IMR-90 (cell line): ENCODE data around the gene STOML1. TPM values are rescaled to one million over a fixed set of nuclear protein-coding genes. Genes with fewer than 3 reads are reported as not detected.

Source experiments
- ATAC-seq: fragments of 200-7000 bp; cut with Tn5 transposase; 2 replicates; pipeline ENCODE4 v1.9.1; 2020; ENCODE audit warnings: low read depth, mild to moderate bottlenecking, moderate library complexity
- BruUV-seq: library from RNA; stranded (reverse); fragments of 400-500 nt; replicated peaks from 2 replicates; lab custom pipeline; 2021; lab: Mats Ljungman, UMichigan
- CTCF ChIA-PET: fragments of 300-600 bp; formaldehyde crosslinking; extraction: SDS; loops from one replicate; lab custom pipeline; 2021; ENCODE audit warnings: antibody characterized with exemption; lab: Yijun Ruan, JAX
- POLR2A ChIA-PET: fragments of 300-600 bp; sonication (Branson Sonifier 250); formaldehyde crosslinking; loops from one replicate; lab custom pipeline; 2022; ENCODE audit warnings: antibody characterized with exemption; ENCODE audit not compliant: unreplicated experiment; lab: Charles Lee
- DNase-seq: peaks from one replicate; pipeline ENCODE4 v3.0.0; 2013
- H2AFZ ChIP-seq: replicated peaks from 2 replicates; pipeline ENCODE3; 2013; ENCODE audit warnings: low read length, mild to moderate bottlenecking; ENCODE audit not compliant: poor library complexity
- H2AK5ac ChIP-seq: 2 replicates; pipeline ENCODE4 v1.6.1; 2013; ENCODE audit warnings: low read depth, low read length, inconsistent platforms
- H2AK9ac ChIP-seq: replicated peaks from 2 replicates; pipeline ENCODE3; 2013; ENCODE audit warnings: mild to moderate bottlenecking, low read depth, low read length, moderate library complexity; ENCODE audit not compliant: poor library complexity
- H2BK120ac ChIP-seq: 2 replicates; pipeline ENCODE4 v1.6.1; 2013; ENCODE audit warnings: low read depth, low read length, inconsistent platforms
- H2BK15ac ChIP-seq: 3 replicates; pipeline ENCODE4 v1.6.1; 2013; ENCODE audit warnings: low read depth, low read length, inconsistent platforms
- H2BK20ac ChIP-seq: 2 replicates; pipeline ENCODE4 v1.6.1; 2013; ENCODE audit warnings: low read depth, mild to moderate bottlenecking, inconsistent platforms, low read length, moderate library complexity
- H2BK5ac ChIP-seq: 2 replicates; pipeline ENCODE4 v1.6.1; 2013; ENCODE audit warnings: mild to moderate bottlenecking, low read depth, low read length, inconsistent platforms; ENCODE audit not compliant: poor library complexity, severe bottlenecking
- H3K14ac ChIP-seq: replicated peaks from 2 replicates; pipeline ENCODE4 v1.6.1; 2013; ENCODE audit warnings: low read depth, low read length, inconsistent platforms
- H3K18ac ChIP-seq: 2 replicates; pipeline ENCODE4 v1.6.1; 2013; ENCODE audit warnings: low read depth, low read length, control low read depth
- H3K23ac ChIP-seq: 2 replicates; pipeline ENCODE4 v1.6.1; 2013; ENCODE audit warnings: low read depth, low read length, inconsistent platforms
- H3K27ac ChIP-seq: 2 replicates; pipeline ENCODE4 v1.5.1; 2013; ENCODE audit warnings: mild to moderate bottlenecking, control low read depth, low read length; ENCODE audit not compliant: insufficient read depth
- H3K27me3 ChIP-seq: 2 replicates; pipeline ENCODE4 v1.6.1; 2013; ENCODE audit warnings: low read length; ENCODE audit not compliant: control insufficient read depth, insufficient read depth
- H3K36me3 ChIP-seq: 2 replicates; pipeline ENCODE4 v1.6.1; 2013; ENCODE audit warnings: low read length, mixed read lengths; ENCODE audit not compliant: control insufficient read depth, insufficient read depth
- H3K4ac ChIP-seq: 2 replicates; pipeline ENCODE4 v1.6.1; 2013; ENCODE audit warnings: low read depth, low read length, inconsistent platforms
- H3K4me1 ChIP-seq: 2 replicates; pipeline ENCODE4 v1.6.1; 2013; ENCODE audit warnings: low read length, mixed read lengths; ENCODE audit not compliant: control insufficient read depth, insufficient read depth
- H3K4me2 ChIP-seq: 2 replicates; pipeline ENCODE4 v1.6.1; 2013; ENCODE audit warnings: low read depth, mild to moderate bottlenecking, control low read depth, low read length, moderate library complexity
- H3K4me3 ChIP-seq: 2 replicates; pipeline ENCODE4 v1.5.1; 2013; ENCODE audit warnings: low read depth, mild to moderate bottlenecking, control low read depth, low read length, moderate library complexity; ENCODE audit not compliant: insufficient read depth
- H3K56ac ChIP-seq: 2 replicates; pipeline ENCODE4 v1.6.1; 2013; ENCODE audit warnings: low read length, inconsistent platforms; ENCODE audit not compliant: insufficient read depth; ENCODE audit errors: extremely low read depth
- H3K79me1 ChIP-seq, 2 experiments: 2 replicates each; pipeline ENCODE4 v1.6.1; 2013; ENCODE audit warnings: low read length in 2 of 2, inconsistent platforms in 1 of 2, low read depth in 1 of 2
- H3K9ac ChIP-seq: 2 replicates; pipeline ENCODE4 v1.6.1; 2013; ENCODE audit warnings: low read depth, low read length, control low read depth
- H3K9me1 ChIP-seq: 2 replicates; pipeline ENCODE4 v1.6.1; 2013; ENCODE audit warnings: low read length, inconsistent platforms; ENCODE audit not compliant: insufficient read depth
- H3K9me3 ChIP-seq: 2 replicates; pipeline ENCODE4 v1.6.1; 2013; ENCODE audit warnings: low read length; ENCODE audit not compliant: control insufficient read depth, insufficient read depth
- H4K20me1 ChIP-seq: 2 replicates; pipeline ENCODE4 v1.6.1; 2013; ENCODE audit warnings: low read length, inconsistent platforms; ENCODE audit not compliant: insufficient read depth
- H4K5ac ChIP-seq: 2 replicates; pipeline ENCODE4 v1.6.1; 2013; ENCODE audit warnings: mild to moderate bottlenecking, low read depth, low read length, control low read depth
- H4K8ac ChIP-seq, 2 experiments: 2 replicates each; pipeline ENCODE4 v1.6.1; 2013; ENCODE audit warnings: low read depth in 2 of 2, low read length in 2 of 2, control low read depth in 1 of 2, inconsistent platforms in 1 of 2
- H4K91ac ChIP-seq: 2 replicates; pipeline ENCODE4 v1.6.1; 2013; ENCODE audit warnings: low read depth, low read length, inconsistent platforms; ENCODE audit not compliant: insufficient read depth
- BHLHE40 ChIP-seq: fragments of 150-350 bp; IDR thresholded peaks from 2 replicates; pipeline ENCODE4 v1.6.1; 2016; ENCODE audit warnings: mild to moderate bottlenecking, low read depth, low read length
- CEBPB ChIP-seq: IDR thresholded peaks from 2 replicates; pipeline ENCODE4 v1.6.1; 2012; ENCODE audit warnings: low read depth, low read length, improper control_type of control experiment
- CTCF ChIP-seq: conservative IDR thresholded peaks from 2 replicates; pipeline ENCODE4 v1.5.1; 2012; ENCODE audit warnings: mild to moderate bottlenecking, low read depth, low read length, improper control_type of control experiment
- ELK1 ChIP-seq: fragments of 150-350 bp; IDR thresholded peaks from 2 replicates; pipeline ENCODE4 v1.6.1; 2016; ENCODE audit warnings: low read depth, mild to moderate bottlenecking, low read length, moderate library complexity, borderline replicate concordance
- MAFK ChIP-seq: IDR thresholded peaks from 2 replicates; pipeline ENCODE4 v1.6.1; 2012; ENCODE audit warnings: low read depth, low read length, improper control_type of control experiment
- MAZ ChIP-seq: IDR thresholded peaks from 2 replicates; pipeline ENCODE4 v1.6.1; 2012; ENCODE audit warnings: low read depth, mild to moderate bottlenecking, low read length, improper control_type of control experiment, moderate library complexity, borderline replicate concordance
- MXI1 ChIP-seq: IDR thresholded peaks from 2 replicates; pipeline ENCODE4 v1.6.1; 2012; ENCODE audit warnings: low read depth, mild to moderate bottlenecking, low read length, moderate library complexity, borderline replicate concordance
- NFE2L2 ChIP-seq: fragments of 150-350 bp; IDR thresholded peaks from 2 replicates; pipeline ENCODE4 v1.6.1; 2016; ENCODE audit warnings: low read depth, mild to moderate bottlenecking, low read length
- POLR2A ChIP-seq: IDR thresholded peaks from 2 replicates; pipeline ENCODE4 v1.6.1; 2012; ENCODE audit warnings: mild to moderate bottlenecking, low read depth, low read length
- RAD21 ChIP-seq: IDR thresholded peaks from 2 replicates; pipeline ENCODE4 v1.6.1; 2012; ENCODE audit warnings: low read length, improper control_type of control experiment
- RCOR1 ChIP-seq: IDR thresholded peaks from 2 replicates; pipeline ENCODE4 v1.6.1; 2012; ENCODE audit warnings: mild to moderate bottlenecking, low read length, improper control_type of control experiment; ENCODE audit not compliant: insufficient replicate concordance
- SMC3 ChIP-seq: fragments of 150-350 bp; IDR thresholded peaks from 2 replicates; pipeline ENCODE4 v1.6.1; 2016; ENCODE audit warnings: low read depth, mild to moderate bottlenecking, antibody characterized with exemption, low read length, moderate library complexity
- WGBS, 2 experiments: methylation state at CpG; one replicate each; pipeline versions ENCODE4 v1.1.5 to v1.1.7; 2013; ENCODE audit warnings: missing lambda C conversion rate in 2 of 2; ENCODE audit not compliant: insufficient read length in 1 of 2; ENCODE audit errors: extremely low coverage in 2 of 2; 5-methylcytosine and 5-hydroxymethylcytosine counted together
- dilution Hi-C: fragments of 300-500 bp; cut with HindIII; formaldehyde crosslinking; loops from one replicate; pipeline ENCODE4 v1.14.3; 2018; ENCODE audit warnings: low sequenced_read_pairs; ENCODE audit not compliant: unreplicated experiment
- in situ Hi-C: fragments of 300-500 bp; cut with MboI; formaldehyde crosslinking; loops from 3 replicates; pipeline ENCODE4 v1.14.3; 2019; ENCODE audit warnings: low sequenced_read_pairs, inconsistent platforms, mixed read lengths
- intact Hi-C: fragments of 100-400 bp; cut with micrococcal nuclease; formaldehyde crosslinking; loops from 2 replicates; pipeline ENCODE4 v1.10.0; 2022
- polyA plus RNA-seq, 3 experiments: library from polyadenylated mRNA; depleted of rRNA; stranded (reverse); fragments of >200 nt; gene quantifications; 2 replicates each; pipeline ENCODE4 v1.2.3, GENCODE V29; 2012; ENCODE audit warnings: low replicate concordance in 1 of 3
- total RNA-seq: library from RNA; depleted of rRNA; stranded (reverse); fragments of >200 nt; gene quantifications from 2 replicates; pipeline ENCODE4 v1.2.3, GENCODE V29; 2012

Gene STOML1
- total and polyA plus RNA-seq, 2 of the 4 experiments (the other 2 are of a cell fraction), result 11.8 to 21.2 TPM

- no peak for TF ChIP-seq CEBPB
Measured at GRCh38 chr15:73951601-73952000, 40.5 kb downstream of the STOML1 start (continued).

- Histone ChIP-seq H3K4me2 (no peak overlapping the region; the same call in 1 of the 2 replicates), H2BK5ac (peak overlapping the region; percentile 70), H3K9me3 (no peaks in the 10 kb centered on the region), H3K9ac (peak overlapping the region; percentile 42), H3K9me1 (peaks cover 4% of the 10 kb centered on the region; the same call in 1 of the 2 replicates), H3K14ac (peak overlapping the region; percentile 71), H2BK120ac (peak overlapping the region; percentile 50), H2BK15ac (peak overlapping the region; percentile 68; the same call in 1 of the 3 replicates), H3K79me1 (0 out of 4 replicates have a peak, but pooled peaks cover 0 to 3% of the 10 kb centered on the region in 2 experiments), H3K23ac (peak overlapping the region; percentile 63; the same call in 1 of the 2 replicates), H4K5ac (peak overlapping the region; percentile 19; the same call in 1 of the 2 replicates), H4K8ac (peak overlapping the region; percentile 60 to 88), H4K20me1 (0 out of 2 replicates have a peak, but pooled peaks cover 2% of the 10 kb centered on the region), H2AFZ (peak overlapping the region; percentile 65), H2BK20ac (peak overlapping the region; percentile 57), H3K27me3 (no peaks in the 10 kb centered on the region), H4K91ac (peak overlapping the region; percentile 46), H2AK9ac (peak overlapping the region; percentile 59), H3K4ac (peak overlapping the region; percentile 76), H3K36me3 (peaks cover 55% of the 10 kb centered on the region), H3K4me1 (peaks cover 13% of the 10 kb centered on the region), H2AK5ac (peak overlapping the region; percentile 85), H3K18ac (peak overlapping the region; percentile 46), H3K56ac (peak overlapping the region; percentile 5; the same call in 1 of the 2 replicates), H3K27ac (peak overlapping the region; percentile 79), H3K4me3 (no peak overlapping the region)
- DNase-seq (peak; percentile 97), ATAC-seq (peak; percentile 97)
- WGBS, 2 experiments, result 0% methylated on average over 8 of the region's 15 CpGs; no CpG with 5 or more reads in 1 of the 2 experiments
- ChIA-PET POLR2A (interaction anchor here (0.7 to 0.9 kb wide), 3 partner anchors 10 to 481 kb away, joined by 3 to 6 read pairs (median 5); no protein-coding TSS in a partner anchor), CTCF (interaction anchor here (0.6 to 2.1 kb wide), 17 partner anchors 10 to 371 kb away, joined by 3 to 13 read pairs (median 3); no protein-coding TSS in a partner anchor)
- no TSS peak for BruUV-seq
- in situ Hi-C loops, result no loop called here
- intact Hi-C loops, result loop anchor here (1.0 kb wide), 1 partner anchor 13 kb away; no protein-coding TSS in a partner anchor
- dilution Hi-C loops, result no loop called here
- no peak for TF ChIP-seq NFE2L2
- no peak for TF ChIP-seq MAFK
- peak; percentile 81 for TF ChIP-seq BHLHE40
- TF ChIP-seq RCOR1, result peak; percentile 67
- TF ChIP-seq MAZ, result peak; percentile 83
- TF ChIP-seq CTCF, result peak; percentile 96
- TF ChIP-seq POLR2A, result no peak
- no peak for TF ChIP-seq ELK1
- peak; percentile 78; the same call in 1 of the 2 replicates for TF ChIP-seq MXI1
- TF ChIP-seq RAD21, result peak; percentile 90
- TF ChIP-seq SMC3, result peak; percentile 83
Measured at GRCh38 chr15:73950831-73951561, 41.1 kb downstream of the STOML1 start.
